Smooth muscle cell (in vitro differentiated cells): ENCODE measurements around the gene CYGB. TPM values are rescaled to one million over a fixed set of nuclear protein-coding genes. Genes with fewer than 3 reads are reported as not detected.
A peak's percentile ranks its signal among the peaks of the same experiment; 100 is the strongest.
"Not testable (repeated sequence)": the region's sequence is repeated elsewhere in the genome, so short reads cannot be mapped to it uniquely, and the experiment has no call there.

Experiments used
- DNase-seq: peaks from one replicate; lab custom pipeline; 2025; ENCODE audit not compliant: unreplicated experiment; lab: John Stamatoyannopoulos, UW
- H2AFZ ChIP-seq: fragments of 200-600 bp; sonication (generic); 2 replicates; pipeline ENCODE4 v1.6.0; 2016; ENCODE audit warnings: antibody characterized with exemption, low read depth, mild to moderate bottlenecking
- H3F3A ChIP-seq: fragments of 200-600 bp; sonication (generic); 2 replicates; pipeline ENCODE4 v1.6.0; 2017; ENCODE audit warnings: antibody characterized with exemption, low read depth
- H3K27ac ChIP-seq: fragments of 200-600 bp; sonication (generic); 2 replicates; pipeline ENCODE4 v1.5.1; 2016; ENCODE audit warnings: low read depth, mild to moderate bottlenecking
- H3K27me3 ChIP-seq: fragments of 200-600 bp; sonication (generic); 2 replicates; pipeline ENCODE4 v1.6.1; 2016; ENCODE audit warnings: low read depth, mild to moderate bottlenecking
- H3K36me3 ChIP-seq: fragments of 200-600 bp; sonication (generic); 2 replicates; pipeline ENCODE4 v1.5.1; 2016; ENCODE audit warnings: low read depth
- H3K4me1 ChIP-seq: fragments of 200-600 bp; sonication (generic); 2 replicates; pipeline ENCODE4 v1.5.1; 2016; ENCODE audit warnings: low read depth
- H3K4me2 ChIP-seq: fragments of 200-600 bp; sonication (generic); 2 replicates; pipeline ENCODE4 v1.6.0; 2016; ENCODE audit warnings: mild to moderate bottlenecking
- H3K4me3 ChIP-seq: fragments of 200-600 bp; sonication (generic); 2 replicates; pipeline ENCODE4 v1.5.1; 2016; ENCODE audit warnings: mild to moderate bottlenecking
- H3K79me2 ChIP-seq: fragments of 200-600 bp; sonication (generic); 2 replicates; pipeline ENCODE4 v1.6.0; 2016; ENCODE audit warnings: low read depth, mild to moderate bottlenecking
- H3K9ac ChIP-seq: fragments of 200-600 bp; sonication (generic); 2 replicates; pipeline ENCODE4 v1.6.0; 2016; ENCODE audit warnings: low read depth
- H3K9me3 ChIP-seq: fragments of 200-600 bp; sonication (generic); replicated peaks from 2 replicates; pipeline ENCODE4 v1.5.1; 2016; ENCODE audit warnings: low read depth
- H4K20me1 ChIP-seq: fragments of 200-600 bp; sonication (generic); 2 replicates; pipeline ENCODE4 v1.6.0; 2016; ENCODE audit warnings: low read depth
- WGBS: methylation state at CpG from one replicate; pipeline ENCODE4 v1.1.7; 2016; ENCODE audit warnings: low lambda C conversion rate; 5-methylcytosine and 5-hydroxymethylcytosine counted together
- polyA plus RNA-seq: library from polyadenylated mRNA; unstranded; fragments of >200 nt; fragmentation: Nextera tagmentation; extraction: Ambion mirVana; gene quantifications from 2 replicates; pipeline ENCODE4 v1.2.1, GENCODE V29; 2016
- total RNA-seq: library from RNA; depleted of rRNA; stranded (reverse); fragments of >200 nt; gene quantifications from 2 replicates; pipeline ENCODE4 v1.2.3, GENCODE V29; 2014
- TF ChIP-seq, protein P1 (sequence below): fragments of 200-600 bp; sonication (generic); IDR thresholded peaks from 2 replicates; pipeline ENCODE4 v1.5.1; 2017; ENCODE audit warnings: borderline replicate concordance, mild to moderate bottlenecking, antibody characterized with exemption; ENCODE audit not compliant: insufficient read depth, poor library complexity, severe bottlenecking

The CYGB gene
- total and polyA plus RNA-seq, 2 experiments from 2014 or later: 13.9 to 22.2 TPM

DNA sequence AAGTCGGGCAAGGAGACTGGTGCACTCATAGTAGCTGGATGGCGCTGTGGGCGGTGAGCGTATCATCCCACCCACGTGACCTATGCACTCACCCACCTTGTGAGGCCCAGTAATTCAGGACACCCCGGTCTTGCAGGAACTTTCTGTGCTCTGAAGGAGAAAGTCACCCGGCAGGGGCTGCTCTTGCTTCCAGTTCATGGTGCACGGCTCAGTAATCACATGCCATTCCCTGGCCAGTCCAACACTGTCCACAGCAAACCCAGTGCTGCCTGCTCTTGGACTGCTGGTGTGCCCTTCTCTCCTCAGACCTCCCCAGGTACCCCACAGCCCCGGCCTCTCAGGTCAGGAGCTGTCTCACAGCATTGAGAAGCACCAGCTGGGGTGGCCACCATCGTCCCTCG is 19.9 kb downstream of the CYGB start:
- Histone ChIP-seq H3K9ac (no peak overlapping the region), H2AFZ (no peak overlapping the region), H3K4me2 (no peak overlapping the region), H4K20me1 (no peaks in the 10 kb centered on the region), H3K27me3 (no peaks in the 10 kb centered on the region), H3K79me2 (no peaks in the 10 kb centered on the region), H3F3A (no peaks in the 10 kb centered on the region), H3K4me3 (no peak overlapping the region), H3K4me1 (no peaks in the 10 kb centered on the region), H3K27ac (no peak overlapping the region), H3K36me3 (no peaks in the 10 kb centered on the region), H3K9me3 (no peaks in the 10 kb centered on the region)
- WGBS: 93% methylated on average over 11 of the region's 11 CpGs
- TF ChIP-seq, protein P1, sequence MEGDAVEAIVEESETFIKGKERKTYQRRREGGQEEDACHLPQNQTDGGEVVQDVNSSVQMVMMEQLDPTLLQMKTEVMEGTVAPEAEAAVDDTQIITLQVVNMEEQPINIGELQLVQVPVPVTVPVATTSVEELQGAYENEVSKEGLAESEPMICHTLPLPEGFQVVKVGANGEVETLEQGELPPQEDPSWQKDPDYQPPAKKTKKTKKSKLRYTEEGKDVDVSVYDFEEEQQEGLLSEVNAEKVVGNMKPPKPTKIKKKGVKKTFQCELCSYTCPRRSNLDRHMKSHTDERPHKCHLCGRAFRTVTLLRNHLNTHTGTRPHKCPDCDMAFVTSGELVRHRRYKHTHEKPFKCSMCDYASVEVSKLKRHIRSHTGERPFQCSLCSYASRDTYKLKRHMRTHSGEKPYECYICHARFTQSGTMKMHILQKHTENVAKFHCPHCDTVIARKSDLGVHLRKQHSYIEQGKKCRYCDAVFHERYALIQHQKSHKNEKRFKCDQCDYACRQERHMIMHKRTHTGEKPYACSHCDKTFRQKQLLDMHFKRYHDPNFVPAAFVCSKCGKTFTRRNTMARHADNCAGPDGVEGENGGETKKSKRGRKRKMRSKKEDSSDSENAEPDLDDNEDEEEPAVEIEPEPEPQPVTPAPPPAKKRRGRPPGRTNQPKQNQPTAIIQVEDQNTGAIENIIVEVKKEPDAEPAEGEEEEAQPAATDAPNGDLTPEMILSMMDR: no peak
- DNase-seq: no peak

DNA sequence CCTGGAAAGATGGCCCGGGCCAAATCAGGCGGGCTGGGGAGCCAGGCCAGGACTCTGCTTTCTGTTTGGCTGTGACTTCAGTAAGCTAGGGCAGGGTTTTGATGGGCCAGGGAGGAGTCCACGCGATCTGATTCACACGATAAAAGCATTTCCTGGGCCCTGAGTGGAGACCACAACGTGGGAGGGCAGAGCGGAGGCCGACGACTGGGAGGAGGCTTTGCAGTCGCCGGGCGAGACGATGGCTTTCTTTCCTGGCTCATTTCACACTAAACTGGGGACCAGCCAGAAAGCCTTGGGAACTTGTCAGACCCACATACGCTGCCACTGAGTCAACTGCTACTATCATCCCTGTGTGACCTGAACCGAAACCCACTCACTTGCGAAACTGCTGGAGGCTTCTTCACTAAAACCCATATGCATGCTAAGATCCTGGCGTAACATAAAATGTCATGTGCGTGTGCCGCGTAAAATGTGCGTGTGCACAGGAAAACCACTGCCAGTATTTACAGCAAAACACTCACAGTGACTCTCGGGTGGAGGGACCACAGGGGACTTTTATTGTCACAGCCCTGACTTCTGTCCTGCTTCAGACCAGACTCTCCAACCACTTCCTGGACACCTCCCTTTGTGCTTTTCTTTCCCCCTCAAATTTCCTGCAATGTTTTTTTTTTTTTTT is 22.1 kb downstream of the CYGB start:
- Histone ChIP-seq H3K27me3 (no peaks in the 10 kb centered on the region), H3K4me2 (peak overlapping the region; percentile 69), H3K9me3 (no peaks in the 10 kb centered on the region), H3K27ac (peak overlapping the region; percentile 91), H3K4me3 (no peak overlapping the region), H3K36me3 (no peaks in the 10 kb centered on the region), H2AFZ (no peak overlapping the region), H3K9ac (peak overlapping the region; percentile 42), H3F3A (no peaks in the 10 kb centered on the region), H3K4me1 (no peaks in the 10 kb centered on the region), H4K20me1 (no peaks in the 10 kb centered on the region), H3K79me2 (no peaks in the 10 kb centered on the region)
- TF ChIP-seq, protein P1: no peak
- peak; percentile 22 for DNase-seq
- WGBS: 47% methylated on average over 22 of the region's 22 CpGs

DNA sequence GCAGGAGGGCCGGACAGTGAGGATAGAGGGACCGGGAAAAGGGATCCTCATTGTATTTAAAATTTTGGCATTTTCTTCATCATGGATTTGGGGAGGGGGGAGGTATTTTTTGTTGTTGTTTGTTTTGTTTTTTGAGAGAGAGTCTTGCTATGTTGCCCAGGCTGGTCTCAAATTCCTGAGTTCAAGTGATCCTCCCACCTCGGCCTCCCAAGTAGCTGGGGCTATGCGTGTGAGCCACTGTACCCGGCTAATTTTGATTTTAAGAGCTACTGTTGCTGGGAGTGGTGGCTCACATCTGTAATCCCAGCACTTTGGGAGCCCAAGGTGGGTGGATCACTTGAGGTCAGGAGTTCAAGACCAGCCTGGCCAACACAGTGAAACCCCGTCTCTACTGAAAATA is 23.2 kb downstream of the CYGB start:
- not testable (repeated sequence) for H3K79me2 ChIP-seq, H3K9ac ChIP-seq
- WGBS: 94% methylated on average over 6 of the region's 6 CpGs

DNA sequence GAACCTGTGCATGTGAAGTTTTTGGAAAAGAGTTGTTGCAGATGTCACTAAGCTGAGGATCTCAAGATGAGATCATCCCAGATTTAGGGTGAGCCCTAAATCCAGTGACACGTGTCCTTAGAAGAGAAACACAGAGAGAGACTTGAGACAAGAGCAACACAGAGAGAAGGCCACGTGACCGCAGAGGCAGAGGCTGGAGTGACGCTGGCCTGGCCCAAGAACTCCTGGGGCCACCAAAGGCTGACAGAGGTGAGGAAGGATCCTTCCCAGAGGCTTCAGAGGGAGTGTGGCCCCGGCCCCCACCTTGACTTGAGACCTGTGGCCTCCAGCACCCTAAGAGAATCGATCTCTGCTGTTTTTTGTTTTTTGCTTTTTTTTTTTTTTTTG is 24.2 kb downstream of the CYGB start:
- Histone ChIP-seq H3K4me1 (no peaks in the 10 kb centered on the region), H3K4me2 (no peak overlapping the region), H3K36me3 (no peaks in the 10 kb centered on the region), H3F3A (no peaks in the 10 kb centered on the region), H2AFZ (no peak overlapping the region), H4K20me1 (no peaks in the 10 kb centered on the region), H3K27me3 (no peaks in the 10 kb centered on the region), H3K9ac (no peak overlapping the region), H3K4me3 (no peak overlapping the region), H3K79me2 (no peaks in the 10 kb centered on the region), H3K27ac (no peak overlapping the region), H3K9me3 (no peaks in the 10 kb centered on the region)
- no peak for DNase-seq
- TF ChIP-seq, protein P1: no peak
- WGBS: 58% methylated on average over 6 of the region's 6 CpGs

More for the DNA sequence above, 23.2 kb downstream of the CYGB start:
- H2AFZ ChIP-seq, H3K4me1 ChIP-seq, H3K27ac ChIP-seq, H3K36me3 ChIP-seq, DNase-seq, H3K9me3 ChIP-seq, H4K20me1 ChIP-seq, H3F3A ChIP-seq, H3K4me2 ChIP-seq, H3K4me3 ChIP-seq, H3K27me3 ChIP-seq: not testable (repeated sequence)
